Upper lobe of left lung (tissue), 6 donors: Measurements from ENCODE around the gene RAB18. TPM values are rescaled to one million over a fixed set of nuclear protein-coding genes. Genes with fewer than 3 reads are reported as not detected.

Source experiments
- ATAC-seq, 2 donors: fragments of 200-7000 bp; cut with Tn5 transposase; one replicate each; pipeline ENCODE4 v1.9.1; 2022; ENCODE audit warnings: mild to moderate bottlenecking in 2 of 2, moderate library complexity in 2 of 2; ENCODE audit not compliant: low FRiP score in 2 of 2
- DNase-seq, 2 donors: peaks; one replicate each; pipeline ENCODE4 v3.0.0-alpha.2; 2019 to 2020
- H3K27ac ChIP-seq, 4 donors: fragments of 200-600 bp; sonication (generic); one replicate each; pipeline ENCODE4 v1.5.1; 2016 to 2019
- H3K27me3 ChIP-seq, 4 donors: fragments of 200-600 bp; sonication (generic); one replicate each; pipeline ENCODE4 v1.5.1; 2017 to 2019
- H3K36me3 ChIP-seq, 4 donors: fragments of 200-600 bp; sonication (generic); one replicate each; pipeline ENCODE4 v1.5.1; 2016 to 2019
- H3K4me1 ChIP-seq, 4 donors: fragments of 200-600 bp; sonication (generic); one replicate each; pipeline ENCODE4 v1.5.1; 2018 to 2019
- H3K4me3 ChIP-seq, 4 donors: fragments of 200-600 bp; sonication (generic); one replicate each; pipeline ENCODE4 v1.5.1; 2017 to 2019; ENCODE audit warnings: mild to moderate bottlenecking in 2 of 4, moderate library complexity in 1 of 4
- H3K9me3 ChIP-seq, 4 donors: fragments of 200-600 bp; sonication (generic); one replicate each; pipeline ENCODE4 v1.5.1; 2018 to 2019
- CTCF ChIP-seq, 6 experiments: fragments of 450-650 bp in 4 of 6; fragments of 200-600 bp in 2 of 6; sonication (generic) in 2 of 6; IDR thresholded peaks; one replicate each; pipeline ENCODE4 v1.5.1; 2016 to 2019; ENCODE audit warnings: antibody characterized with exemption in 6 of 6
- EP300 ChIP-seq, 4 donors: sonication (generic); formaldehyde crosslinking; IDR thresholded peaks; one replicate each; pipeline ENCODE4 v1.5.1; 2017; ENCODE audit warnings: antibody characterized with exemption in 4 of 4, control low read depth in 2 of 4
- POLR2A ChIP-seq, 4 donors: fragments of 450-650 bp; IDR thresholded peaks; one replicate each; pipeline ENCODE4 v1.5.1; 2016 to 2017; ENCODE audit warnings: antibody characterized with exemption in 4 of 4, mild to moderate bottlenecking in 2 of 4
- POLR2AphosphoS5 ChIP-seq, 2 donors: sonication (generic); formaldehyde crosslinking; IDR thresholded peaks; one replicate each; pipeline ENCODE4 v1.5.1; 2017; ENCODE audit warnings: antibody characterized with exemption in 2 of 2
- WGBS, 2 donors: methylation state at CpG; one replicate each; pipeline ENCODE4 v1.1.5; 2017 to 2018; 5-methylcytosine and 5-hydroxymethylcytosine counted together
- total RNA-seq, 6 donors: library from RNA; depleted of rRNA in 4 of 6; stranded (reverse); fragments of >200 nt in 4 of 6; gene quantifications; one replicate each; pipeline versions ENCODE4 v1.1.0 to v1.2.1, GENCODE V29; 2016 to 2021
- donor health status: DM: no; HTN: no; CAD: no; lungs with moderate emphysema.
- donor health status: DM: no; HTN: yes; CAD: no; lungs with severe emphysema.

The RAB18 gene
- total RNA-seq, 6 donors from 2014 or later = 27.9 to 91.3 (median 45.0) TPM

GRCh38 chr10:27526242-27526641 is 22.1 kb downstream of the RAB18 start:
- ATAC-seq (no peak), DNase-seq (no peak)
- H3K27me3 ChIP-seq = no peaks in the 10 kb centered on the region
- WGBS, 2 donors = 82 to 92% methylated on average over 3 of the region's 3 CpGs
- TF ChIP-seq EP300 (IDR thresholded peaks at IDR 0.05) (no peak), POLR2AphosphoS5 (IDR thresholded peaks at IDR 0.05) (no peak), POLR2A (IDR thresholded peaks at IDR 0.05) (no peak), CTCF (IDR thresholded peaks at IDR 0.05) (no peak)
- H3K4me3 ChIP-seq = no peak overlapping the region
- H3K27ac ChIP-seq = no peak overlapping the region
- no peaks in the 10 kb centered on the region for H3K9me3 ChIP-seq
- peaks cover 11 to 35% (median 27%) of the 10 kb centered on the region in 4 donors for H3K4me1 ChIP-seq
- H3K36me3 ChIP-seq = no peaks in the 10 kb centered on the region

- Histone ChIP-seq H3K27ac (no peak overlapping the region), H3K36me3 (no peaks in the 10 kb centered on the region), H3K9me3 (no peaks in the 10 kb centered on the region), H3K4me3 (no peak overlapping the region), H3K27me3 (no peaks in the 10 kb centered on the region), H3K4me1 (peaks cover 11 to 35% (median 27%) of the 10 kb centered on the region in 4 donors)
- DNase-seq (no peak), ATAC-seq (no peak)
- WGBS, 2 donors = 85 to 90% methylated on average over 6 of the region's 6 CpGs
- TF ChIP-seq EP300 (IDR thresholded peaks at IDR 0.05) (no peak), CTCF (IDR thresholded peaks at IDR 0.05) (no peak), POLR2A (IDR thresholded peaks at IDR 0.05) (no peak), POLR2AphosphoS5 (IDR thresholded peaks at IDR 0.05) (no peak)
These were observed 23.7 kb downstream of the RAB18 start for GRCh38 chr10:27527666-27528295.

- no peaks in the 10 kb centered on the region for H3K9me3 ChIP-seq
- TF ChIP-seq POLR2AphosphoS5 (IDR thresholded peaks at IDR 0.05) (no peak), CTCF (IDR thresholded peaks at IDR 0.05) (no peak), EP300 (IDR thresholded peaks at IDR 0.05) (no peak), POLR2A (IDR thresholded peaks at IDR 0.05) (no peak)
- no peaks in the 10 kb centered on the region for H3K27me3 ChIP-seq
- H3K4me3 ChIP-seq = no peak overlapping the region
- DNase-seq (no peak), ATAC-seq (no peak)
- H3K4me1 ChIP-seq = peaks cover 11 to 35% (median 27%) of the 10 kb centered on the region in 4 donors
- peaks cover 0 to 5% (median 2%) of the 10 kb centered on the region in 4 donors for H3K36me3 ChIP-seq
- WGBS, 2 donors = 93 to 95% methylated on average over 3 of the region's 3 CpGs
- H3K27ac ChIP-seq = peak overlapping the region in 1 of 4 donors; percentile 9
These were observed 25.1 kb downstream of the RAB18 start for GRCh38 chr10:27529010-27529783.

- ATAC-seq (no peak), DNase-seq (no peak)
- Histone ChIP-seq H3K27ac (no peak overlapping the region), H3K4me1 (peaks cover 10 to 25% (median 20%) of the 10 kb centered on the region in 4 donors), H3K9me3 (no peaks in the 10 kb centered on the region), H3K4me3 (no peak overlapping the region), H3K36me3 (peaks cover 2 to 18% (median 9%) of the 10 kb centered on the region in 4 donors), H3K27me3 (no peaks in the 10 kb centered on the region)
- 87 to 90% methylated on average over 1 of the region's 1 CpG for WGBS, 2 donors
- TF ChIP-seq POLR2AphosphoS5 (IDR thresholded peaks at IDR 0.05) (no peak), CTCF (IDR thresholded peaks at IDR 0.05) (no peak), EP300 (IDR thresholded peaks at IDR 0.05) (no peak), POLR2A (IDR thresholded peaks at IDR 0.05) (no peak)
These were observed 26.4 kb downstream of the RAB18 start for GRCh38 chr10:27530477-27530876.
